B cell (primary cell): Measurements from ENCODE around the gene SERINC5. TPM values are rescaled to one million over a fixed set of nuclear protein-coding genes. Genes with fewer than 3 reads are reported as not detected.

ENCODE experiments used
- ATAC-seq: fragments of 200-7000 bp; cut with Tn5 transposase; one replicate; pipeline ENCODE4 v1.10.0; 2021; ENCODE audit warnings: low read depth, mild to moderate bottlenecking, moderate number of reproducible peaks, moderate library complexity
- CTCF ChIA-PET: fragments of 350-600 bp; sonication (Branson Sonifier 250); formaldehyde crosslinking; loops from one replicate; lab custom pipeline; 2021; ENCODE audit warnings: antibody characterized with exemption, inconsistent platforms; lab: Charles Lee
- POLR2A ChIA-PET: fragments of 350-600 bp; sonication (Branson Sonifier 250); formaldehyde crosslinking; loops from one replicate; lab custom pipeline; 2021; ENCODE audit warnings: antibody characterized with exemption; lab: Charles Lee
- DNase-seq: peaks from one replicate; pipeline ENCODE4 v3.0.0; 2013
- H2AFZ ChIP-seq: 2 replicates; pipeline ENCODE4 v1.6.1; 2012; ENCODE audit warnings: mild to moderate bottlenecking, low read depth, low read length; ENCODE audit not compliant: insufficient read depth, poor library complexity, severe bottlenecking
- H3K27ac ChIP-seq, 2 donors: 1 replicate in 1 of 2; 2 replicates in 1 of 2; pipeline ENCODE4 v1.5.1; 2012 to 2013; ENCODE audit warnings: low read length in 2 of 2, mild to moderate bottlenecking in 2 of 2, moderate library complexity in 1 of 2
- H3K27me3 ChIP-seq, 4 experiments: fragments of 200-600 bp in 1 of 4; sonication (generic) in 1 of 4; replicated peaks in 1 of 4; 1 replicate in 2 of 4; 2 replicates in 2 of 4; pipeline versions ENCODE4 v1.6.1 to v1.7.0; 2013 to 2016; ENCODE audit warnings: low read length in 3 of 4, mild to moderate bottlenecking in 2 of 4, mixed read lengths in 1 of 4, moderate library complexity in 1 of 4; ENCODE audit not compliant: insufficient read depth in 4 of 4, control insufficient read depth in 3 of 4; ENCODE audit errors: control extremely low read depth in 1 of 4
- H3K36me3 ChIP-seq, 2 experiments: replicated peaks in 1 of 2; 1 replicate in 1 of 2; 2 replicates in 1 of 2; pipeline versions ENCODE4 v1.6.1 to v1.7.1; 2013; ENCODE audit warnings: low read length in 1 of 2; ENCODE audit not compliant: insufficient read depth in 2 of 2, control insufficient read depth in 1 of 2; ENCODE audit errors: control extremely low read depth in 1 of 2, extremely low read depth in 1 of 2
- H3K4me1 ChIP-seq, 2 donors: fragments of 200-600 bp in 1 of 2; sonication (generic) in 1 of 2; 1 replicate in 1 of 2; 2 replicates in 1 of 2; pipeline versions ENCODE4 v1.5.1 to v1.6.1; 2013 to 2017; ENCODE audit warnings: low read length in 2 of 2; ENCODE audit not compliant: control insufficient read depth in 2 of 2, insufficient read depth in 2 of 2
- H3K4me2 ChIP-seq: replicated peaks from 2 replicates; pipeline ENCODE3; 2012; ENCODE audit warnings: mild to moderate bottlenecking, low read depth, low read length; ENCODE audit not compliant: poor library complexity, severe bottlenecking
- H3K4me3 ChIP-seq, 5 experiments: fragments of 200-600 bp in 1 of 5; sonication (generic) in 1 of 5; 1 replicate in 3 of 5; 2 replicates in 2 of 5; pipeline versions ENCODE4 v1.5.1 to v1.7.0; 2011 to 2016; ENCODE audit warnings: low read length in 4 of 5, mild to moderate bottlenecking in 4 of 5, low read depth in 2 of 5, control low read depth in 1 of 5, moderate library complexity in 1 of 5; ENCODE audit not compliant: insufficient read depth in 1 of 5; ENCODE audit errors: control extremely low read depth in 1 of 5, extremely low read depth in 1 of 5
- H3K79me2 ChIP-seq: fragments of 200-600 bp; sonication (generic); one replicate; pipeline ENCODE4 v1.6.0; 2016; ENCODE audit warnings: low read length; ENCODE audit not compliant: control insufficient read depth, insufficient read depth
- H3K9ac ChIP-seq: fragments of 200-600 bp; sonication (generic); 2 replicates; pipeline ENCODE4 v1.6.1; 2017; ENCODE audit warnings: mild to moderate bottlenecking, low read length, moderate library complexity
- H3K9me3 ChIP-seq, 3 donors: one replicate each; pipeline versions ENCODE4 v1.6.1 to v1.7.1; 2013; ENCODE audit warnings: low read length in 2 of 3; ENCODE audit not compliant: control insufficient read depth in 2 of 3, insufficient read depth in 1 of 3; ENCODE audit errors: control extremely low read depth in 1 of 3
- H4K20me1 ChIP-seq: 2 replicates; pipeline ENCODE4 v1.6.0; 2012; ENCODE audit warnings: mild to moderate bottlenecking, low read length; ENCODE audit not compliant: insufficient read depth, control insufficient read depth, poor library complexity, severe bottlenecking
- H3K27ac Mint-ChIP-seq: one replicate; pipeline ENCODE4 v1.8.0; 2021; ENCODE audit warnings: mixed read lengths
- H3K27me3 Mint-ChIP-seq: one replicate; pipeline ENCODE4 v1.8.0; 2021; ENCODE audit warnings: mixed read lengths
- H3K4me1 Mint-ChIP-seq: one replicate; pipeline ENCODE4 v1.8.0; 2021; ENCODE audit warnings: mixed read lengths
- H3K4me3 Mint-ChIP-seq: one replicate; pipeline ENCODE4 v1.8.0; 2021; ENCODE audit warnings: mixed read lengths
- H3K9me3 Mint-ChIP-seq: one replicate; pipeline ENCODE4 v1.8.0; 2022; ENCODE audit warnings: mixed read lengths; ENCODE audit not compliant: insufficient read depth
- CTCF ChIP-seq: fragments of 200-600 bp; IDR thresholded peaks from one replicate; pipeline ENCODE4 v1.8.0; 2022; ENCODE audit warnings: antibody characterized with exemption, mild to moderate bottlenecking
- EZH2 ChIP-seq: IDR thresholded peaks from 2 replicates; pipeline ENCODE4 v1.6.1; 2012; ENCODE audit warnings: borderline replicate concordance, low read depth, mild to moderate bottlenecking, moderate library complexity, low read length; ENCODE audit not compliant: insufficient read depth, poor library complexity, severe bottlenecking
- WGBS: methylation state at CpG from one replicate; pipeline ENCODE4 v1.1.5; 2013; ENCODE audit warnings: missing lambda C conversion rate; ENCODE audit not compliant: insufficient coverage; 5-methylcytosine and 5-hydroxymethylcytosine counted together
- intact Hi-C: fragments of 100-400 bp; cut with micrococcal nuclease; formaldehyde crosslinking; loops from one replicate; pipeline ENCODE4 v1.10.0; 2022
- polyA plus RNA-seq: library from polyadenylated mRNA; depleted of rRNA; stranded (reverse); fragments of >200 nt; gene quantifications from 2 replicates; pipeline ENCODE4 v1.2.3, GENCODE V29; 2012
- total RNA-seq, 2 donors: library from RNA; stranded (reverse); fragments of 120-200 nt in 1 of 2; gene quantifications; 1 replicate in 1 of 2; 2 replicates in 1 of 2; pipeline versions ENCODE4 v1.2.3 to v1.2.4, GENCODE V29; 2013 to 2022

Gene SERINC5
- total and polyA plus RNA-seq, 2 donors (not counting 1 experiment from before 2014, with no cell fraction given): 2.4 to 9.5 TPM

GRCh38 chr5:80206282-80206681 is 49.6 kb downstream of the SERINC5 start:
- H3K27me3 ChIP-seq: no peaks in the 10 kb centered on the region
- H3K79me2 ChIP-seq: peaks cover 15% of the 10 kb centered on the region

GRCh38 chr5:80205846-80206245 is 50.0 kb downstream of the SERINC5 start:
- Histone ChIP-seq H4K20me1 (no peaks in the 10 kb centered on the region), H3K4me1 (no peaks in the 10 kb centered on the region), H2AFZ (no peak overlapping the region), H3K9ac (no peak overlapping the region), H3K27me3 (no peaks in the 10 kb centered on the region), H3K27ac (no peak overlapping the region), H3K4me2 (no peak overlapping the region), H3K9me3 (no peaks in the 10 kb centered on the region), H3K79me2 (peaks cover 15% of the 10 kb centered on the region), H3K4me3 (no peak overlapping the region), H3K36me3 (peaks cover 2 to 5% of the 10 kb centered on the region in 2 experiments)
- ATAC-seq (no peak), DNase-seq (no peak)
- Mint-ChIP-seq H3K27me3 (no peaks in the 10 kb centered on the region), H3K4me1 (peaks cover 9% of the 10 kb centered on the region), H3K4me3 (no peak overlapping the region), H3K9me3 (no peaks in the 10 kb centered on the region), H3K27ac (no peak overlapping the region)
- intact Hi-C loops: no loop called here
- ChIA-PET CTCF (interaction anchor here (1.5 kb wide), 1 partner anchor 113 kb away, joined by 9 read pairs; no protein-coding TSS in a partner anchor), POLR2A (no interaction called here)
- 100% methylated on average over 1 of the region's 4 CpGs for WGBS
- TF ChIP-seq EZH2: no peak
- TF ChIP-seq CTCF: no peak

More at GRCh38 chr5:80206282-80206681, 49.6 kb downstream of the SERINC5 start:
- no peaks in the 10 kb centered on the region for H3K4me1 ChIP-seq
- ATAC-seq (no peak), DNase-seq (no peak)
- H3K4me2 ChIP-seq: no peak overlapping the region
- intact Hi-C loops: no loop called here
- Mint-ChIP-seq H3K27ac (no peak overlapping the region), H3K27me3 (no peaks in the 10 kb centered on the region), H3K4me1 (peaks cover 9% of the 10 kb centered on the region), H3K9me3 (no peaks in the 10 kb centered on the region), H3K4me3 (no peak overlapping the region)
- no peaks in the 10 kb centered on the region for H3K9me3 ChIP-seq
- H3K27ac ChIP-seq: no peak overlapping the region
- peaks cover 2 to 5% of the 10 kb centered on the region in 2 experiments for H3K36me3 ChIP-seq
- WGBS: no CpG with 5 or more reads among the region's 4 CpGs
- no peak overlapping the region for H2AFZ ChIP-seq
- H3K4me3 ChIP-seq: no peak overlapping the region
- H3K9ac ChIP-seq: no peak overlapping the region
- no peaks in the 10 kb centered on the region for H4K20me1 ChIP-seq
- ChIA-PET CTCF (interaction anchor here (0.5 kb wide), 1 partner anchor 987 kb away, joined by 3 read pairs; no protein-coding TSS in a partner anchor), POLR2A (interaction anchor here (0.6 kb wide), 1 partner anchor 126 kb away, joined by 4 read pairs; no protein-coding TSS in a partner anchor)
- TF ChIP-seq CTCF: no peak
- TF ChIP-seq EZH2: no peak
